ENCODE measurements around the gene LITAF.
"Not testable (repeated sequence)": the region's sequence is repeated elsewhere in the genome, so short reads cannot be mapped to it uniquely, and the experiment has no call there.

DNA sequence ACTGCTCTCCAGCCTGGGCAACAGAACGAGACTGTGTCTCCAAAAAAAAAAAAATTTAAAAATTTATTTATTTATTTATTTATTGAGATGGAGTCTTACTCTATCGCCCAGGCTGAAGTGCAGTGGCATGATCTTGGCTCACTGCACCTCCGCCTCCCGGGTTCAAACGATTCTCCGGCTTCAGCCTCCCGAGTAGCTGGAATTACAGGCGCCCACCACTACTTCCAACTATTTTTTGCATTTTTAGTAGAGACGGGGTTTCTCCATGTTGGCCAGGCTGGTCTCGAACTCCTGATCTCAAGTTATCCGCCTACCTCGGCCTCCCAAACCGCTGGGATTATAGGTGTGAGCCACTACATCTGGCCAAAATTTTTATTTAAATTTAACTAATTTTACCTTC is 73.4 kb downstream of the LITAF start:
- TF ChIP-seq, protein P1, sequence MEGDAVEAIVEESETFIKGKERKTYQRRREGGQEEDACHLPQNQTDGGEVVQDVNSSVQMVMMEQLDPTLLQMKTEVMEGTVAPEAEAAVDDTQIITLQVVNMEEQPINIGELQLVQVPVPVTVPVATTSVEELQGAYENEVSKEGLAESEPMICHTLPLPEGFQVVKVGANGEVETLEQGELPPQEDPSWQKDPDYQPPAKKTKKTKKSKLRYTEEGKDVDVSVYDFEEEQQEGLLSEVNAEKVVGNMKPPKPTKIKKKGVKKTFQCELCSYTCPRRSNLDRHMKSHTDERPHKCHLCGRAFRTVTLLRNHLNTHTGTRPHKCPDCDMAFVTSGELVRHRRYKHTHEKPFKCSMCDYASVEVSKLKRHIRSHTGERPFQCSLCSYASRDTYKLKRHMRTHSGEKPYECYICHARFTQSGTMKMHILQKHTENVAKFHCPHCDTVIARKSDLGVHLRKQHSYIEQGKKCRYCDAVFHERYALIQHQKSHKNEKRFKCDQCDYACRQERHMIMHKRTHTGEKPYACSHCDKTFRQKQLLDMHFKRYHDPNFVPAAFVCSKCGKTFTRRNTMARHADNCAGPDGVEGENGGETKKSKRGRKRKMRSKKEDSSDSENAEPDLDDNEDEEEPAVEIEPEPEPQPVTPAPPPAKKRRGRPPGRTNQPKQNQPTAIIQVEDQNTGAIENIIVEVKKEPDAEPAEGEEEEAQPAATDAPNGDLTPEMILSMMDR (conservative IDR thresholded peaks at IDR 0.05; ENCODE audit: low read length) = not testable (repeated sequence)
- not testable (repeated sequence) for TF ChIP-seq EZH2phosphoT487 (IDR thresholded peaks at IDR 0.05; ENCODE audit: borderline replicate concordance, low read depth, low read length)
